A204.1 (cell line): ENCODE data around the gene ERCC2.

Experiments used
- FAIRE-seq: peaks from 2 replicates; lab custom pipeline; 2012; peaks lifted over from hg19 to GRCh38; lab: Jason Lieb, UNC

Gene ERCC2

DNA sequence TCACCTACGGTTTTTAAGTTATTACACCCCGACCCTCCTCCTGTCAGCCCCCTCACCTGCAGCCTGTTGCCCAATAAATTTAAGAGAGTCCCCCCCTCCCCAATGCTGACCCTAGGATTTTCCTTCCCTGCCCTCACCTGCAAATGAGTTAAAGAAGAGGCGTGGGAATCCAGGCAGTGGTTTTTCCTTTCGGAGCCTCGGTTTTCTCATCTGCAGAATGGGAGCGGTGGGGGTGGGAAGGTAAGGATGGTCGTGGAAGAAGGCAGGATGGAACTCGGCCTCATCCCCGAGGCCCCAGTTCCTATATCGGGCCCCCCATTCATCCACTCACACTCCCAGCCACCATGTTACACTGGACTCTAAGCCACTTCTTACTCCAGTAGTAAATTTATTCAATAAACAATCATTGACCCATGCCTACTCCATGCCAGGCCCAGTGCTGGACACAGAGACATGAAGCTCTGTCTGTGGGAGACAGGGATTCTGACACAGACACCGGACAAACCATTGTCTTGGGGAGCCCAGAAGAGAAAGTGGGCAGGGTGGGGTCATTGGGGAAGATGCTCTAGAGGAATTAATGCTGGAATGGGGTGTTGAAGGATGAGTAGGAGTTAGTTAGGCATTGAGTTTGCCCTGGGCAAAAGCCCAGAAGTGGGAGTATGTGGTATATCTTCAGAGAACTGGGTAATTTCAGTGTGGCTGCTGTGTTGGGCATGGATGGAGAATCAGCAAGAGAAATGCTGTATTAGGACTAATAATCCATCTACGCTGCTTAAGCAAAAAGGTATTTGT lies 66.9 kb downstream of the ERCC2 start:
- FAIRE-seq = no peak

GRCh38 chr19:45302416-45302815 lies 68.0 kb downstream of the ERCC2 start:
- FAIRE-seq = no peak
